ENCODE measurements around the gene ARHGAP24.

GRCh38 chr4:85968945-85969819, 494.2 kb downstream of the ARHGAP24 start:
- no peak for TF ChIP-seq EZH2 (IDR thresholded peaks at IDR 0.05; ENCODE audit: borderline replicate concordance, insufficient read depth, low read depth, low read length, poor library complexity, severe bottlenecking)
- TF ChIP-seq, protein P1, sequence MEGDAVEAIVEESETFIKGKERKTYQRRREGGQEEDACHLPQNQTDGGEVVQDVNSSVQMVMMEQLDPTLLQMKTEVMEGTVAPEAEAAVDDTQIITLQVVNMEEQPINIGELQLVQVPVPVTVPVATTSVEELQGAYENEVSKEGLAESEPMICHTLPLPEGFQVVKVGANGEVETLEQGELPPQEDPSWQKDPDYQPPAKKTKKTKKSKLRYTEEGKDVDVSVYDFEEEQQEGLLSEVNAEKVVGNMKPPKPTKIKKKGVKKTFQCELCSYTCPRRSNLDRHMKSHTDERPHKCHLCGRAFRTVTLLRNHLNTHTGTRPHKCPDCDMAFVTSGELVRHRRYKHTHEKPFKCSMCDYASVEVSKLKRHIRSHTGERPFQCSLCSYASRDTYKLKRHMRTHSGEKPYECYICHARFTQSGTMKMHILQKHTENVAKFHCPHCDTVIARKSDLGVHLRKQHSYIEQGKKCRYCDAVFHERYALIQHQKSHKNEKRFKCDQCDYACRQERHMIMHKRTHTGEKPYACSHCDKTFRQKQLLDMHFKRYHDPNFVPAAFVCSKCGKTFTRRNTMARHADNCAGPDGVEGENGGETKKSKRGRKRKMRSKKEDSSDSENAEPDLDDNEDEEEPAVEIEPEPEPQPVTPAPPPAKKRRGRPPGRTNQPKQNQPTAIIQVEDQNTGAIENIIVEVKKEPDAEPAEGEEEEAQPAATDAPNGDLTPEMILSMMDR (IDR thresholded peaks at IDR 0.05): peak; percentile 75
